Neural crest cell (in vitro differentiated cells): ENCODE measurements around the gene PHKB. TPM values are rescaled to one million over a fixed set of nuclear protein-coding genes. Genes with fewer than 3 reads are reported as not detected.

ENCODE experiments used
- DNase-seq: peaks from one replicate; pipeline ENCODE4 v3.0.0; 2021; ENCODE audit warnings: low read depth, mixed read lengths, low spot score
- H3K27ac Mint-ChIP-seq: one replicate; pipeline ENCODE4 v1.8.0; 2021; ENCODE audit warnings: mild to moderate bottlenecking, mixed read lengths; ENCODE audit not compliant: unreplicated experiment
- H3K27me3 Mint-ChIP-seq: 2 replicates; pipeline ENCODE4 v1.8.0; 2021; ENCODE audit warnings: low read depth, mild to moderate bottlenecking, mixed read lengths
- H3K36me3 Mint-ChIP-seq: 2 replicates; pipeline ENCODE4 v1.8.0; 2021; ENCODE audit warnings: low read depth, mild to moderate bottlenecking, mixed read lengths
- H3K4me1 Mint-ChIP-seq: 2 replicates; pipeline ENCODE4 v1.8.0; 2021; ENCODE audit warnings: mixed read lengths
- H3K4me3 Mint-ChIP-seq: one replicate; pipeline ENCODE4 v1.8.0; 2021; ENCODE audit warnings: mild to moderate bottlenecking, mixed read lengths
- H3K9me3 Mint-ChIP-seq: 2 replicates; pipeline ENCODE4 v1.8.0; 2021; ENCODE audit warnings: mixed read lengths
- total RNA-seq: library from RNA; stranded (reverse); gene quantifications from 2 replicates; pipeline ENCODE4 v1.2.1, GENCODE V29; 2021
- TF ChIP-seq, protein P1 (sequence below): fragments of 200-600 bp; sonication (generic); conservative IDR thresholded peaks from 2 replicates; pipeline ENCODE4 v1.5.0; 2021; ENCODE audit warnings: antibody characterized with exemption, mild to moderate bottlenecking

Gene PHKB
- total RNA-seq, 1 donor from 2014 or later, result 61.2 TPM

DNA sequence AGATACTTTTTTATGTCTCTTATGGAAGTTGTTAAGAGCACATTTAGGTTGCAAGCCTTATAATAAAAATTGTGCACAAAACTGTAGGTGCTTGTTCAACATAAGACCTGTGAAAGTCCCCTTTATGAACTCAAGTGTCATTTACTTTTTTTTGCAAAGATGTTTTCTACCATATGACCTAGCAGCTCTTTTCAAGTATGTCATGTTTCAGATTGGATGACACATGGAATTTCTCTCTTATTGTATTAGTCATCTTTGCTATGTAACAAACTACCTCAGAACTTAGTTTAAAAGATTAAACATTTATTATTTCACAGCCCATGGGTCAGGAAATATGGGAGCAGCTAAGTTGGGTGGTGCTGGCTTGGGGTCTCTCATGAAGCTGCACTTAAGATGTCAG lies 57.9 kb downstream of the PHKB start:
- TF ChIP-seq, protein P1, sequence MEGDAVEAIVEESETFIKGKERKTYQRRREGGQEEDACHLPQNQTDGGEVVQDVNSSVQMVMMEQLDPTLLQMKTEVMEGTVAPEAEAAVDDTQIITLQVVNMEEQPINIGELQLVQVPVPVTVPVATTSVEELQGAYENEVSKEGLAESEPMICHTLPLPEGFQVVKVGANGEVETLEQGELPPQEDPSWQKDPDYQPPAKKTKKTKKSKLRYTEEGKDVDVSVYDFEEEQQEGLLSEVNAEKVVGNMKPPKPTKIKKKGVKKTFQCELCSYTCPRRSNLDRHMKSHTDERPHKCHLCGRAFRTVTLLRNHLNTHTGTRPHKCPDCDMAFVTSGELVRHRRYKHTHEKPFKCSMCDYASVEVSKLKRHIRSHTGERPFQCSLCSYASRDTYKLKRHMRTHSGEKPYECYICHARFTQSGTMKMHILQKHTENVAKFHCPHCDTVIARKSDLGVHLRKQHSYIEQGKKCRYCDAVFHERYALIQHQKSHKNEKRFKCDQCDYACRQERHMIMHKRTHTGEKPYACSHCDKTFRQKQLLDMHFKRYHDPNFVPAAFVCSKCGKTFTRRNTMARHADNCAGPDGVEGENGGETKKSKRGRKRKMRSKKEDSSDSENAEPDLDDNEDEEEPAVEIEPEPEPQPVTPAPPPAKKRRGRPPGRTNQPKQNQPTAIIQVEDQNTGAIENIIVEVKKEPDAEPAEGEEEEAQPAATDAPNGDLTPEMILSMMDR, result no peak
- no peak for DNase-seq
- Mint-ChIP-seq H3K36me3 (peaks cover 13% of the 10 kb centered on the region), H3K4me3 (no peak overlapping the region), H3K27ac (no peak overlapping the region), H3K4me1 (peaks cover 2% of the 10 kb centered on the region), H3K27me3 (no peaks in the 10 kb centered on the region), H3K9me3 (peaks cover 3% of the 10 kb centered on the region)

DNA sequence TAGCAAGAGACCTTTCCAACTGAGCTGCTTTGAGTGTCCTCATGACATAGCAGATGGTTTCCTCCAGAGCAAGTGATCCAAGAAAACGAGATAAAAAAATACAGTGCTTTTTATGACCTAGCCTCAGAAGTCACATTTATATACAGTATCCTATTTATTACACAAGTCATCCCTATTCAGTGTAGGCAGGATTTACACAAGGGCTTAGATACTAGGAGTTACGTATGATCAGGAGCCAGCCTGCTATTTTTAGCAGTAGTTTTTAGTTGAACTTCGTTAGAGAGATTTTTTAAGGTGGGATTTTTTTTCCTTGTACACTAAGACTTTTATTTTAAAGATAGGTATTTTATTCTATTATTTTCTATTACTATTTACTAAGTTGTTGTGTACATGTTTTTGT lies 58.4 kb downstream of the PHKB start:
- peaks cover 4% of the 10 kb centered on the region for H3K9me3 Mint-ChIP-seq
- no peaks in the 10 kb centered on the region for H3K27me3 Mint-ChIP-seq
- H3K4me3 Mint-ChIP-seq, result no peak overlapping the region
- DNase-seq, result no peak
- H3K27ac Mint-ChIP-seq, result no peak overlapping the region
- H3K4me1 Mint-ChIP-seq, result peaks cover 4% of the 10 kb centered on the region
- TF ChIP-seq, protein P1, result no peak
- H3K36me3 Mint-ChIP-seq, result peaks cover 15% of the 10 kb centered on the region

DNA sequence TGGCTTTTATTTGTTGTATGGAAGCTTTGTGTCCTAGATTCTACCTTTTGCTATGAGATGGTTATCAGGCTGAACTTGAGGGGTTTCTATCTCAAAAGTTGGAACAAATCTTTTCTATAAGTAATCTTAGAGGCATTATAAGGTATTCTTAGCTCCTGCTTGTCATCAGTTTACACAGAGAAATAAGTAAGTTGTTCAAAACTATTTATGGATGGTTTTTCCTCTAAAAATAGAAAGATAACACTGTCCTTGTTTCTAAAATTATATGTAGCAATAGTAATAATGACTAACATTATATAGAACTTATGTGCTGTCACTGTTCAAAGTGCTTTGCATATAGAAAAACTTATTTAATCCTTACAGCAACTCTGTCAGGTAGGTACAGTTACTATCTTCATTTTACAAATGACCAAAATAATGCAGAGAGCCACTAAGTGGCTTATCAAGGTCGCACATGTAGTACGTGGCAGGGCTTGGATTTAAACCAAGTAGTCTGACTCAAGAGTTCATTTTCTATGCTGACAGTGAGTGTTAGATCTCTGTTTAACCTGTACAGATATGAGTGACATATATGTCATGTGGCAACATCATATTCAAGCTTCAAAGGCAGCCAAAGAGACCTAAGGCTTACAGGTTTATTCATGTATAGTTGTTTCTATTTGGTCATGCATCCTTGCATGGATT lies 59.0 kb downstream of the PHKB start:
- peaks cover 4% of the 10 kb centered on the region for H3K9me3 Mint-ChIP-seq
- no peaks in the 10 kb centered on the region for H3K27me3 Mint-ChIP-seq
- TF ChIP-seq, protein P1, result no peak
- H3K4me1 Mint-ChIP-seq, result peaks cover 4% of the 10 kb centered on the region
- no peak overlapping the region for H3K4me3 Mint-ChIP-seq
- H3K36me3 Mint-ChIP-seq, result peaks cover 15% of the 10 kb centered on the region
- no peak overlapping the region for H3K27ac Mint-ChIP-seq
- no peak for DNase-seq

DNA sequence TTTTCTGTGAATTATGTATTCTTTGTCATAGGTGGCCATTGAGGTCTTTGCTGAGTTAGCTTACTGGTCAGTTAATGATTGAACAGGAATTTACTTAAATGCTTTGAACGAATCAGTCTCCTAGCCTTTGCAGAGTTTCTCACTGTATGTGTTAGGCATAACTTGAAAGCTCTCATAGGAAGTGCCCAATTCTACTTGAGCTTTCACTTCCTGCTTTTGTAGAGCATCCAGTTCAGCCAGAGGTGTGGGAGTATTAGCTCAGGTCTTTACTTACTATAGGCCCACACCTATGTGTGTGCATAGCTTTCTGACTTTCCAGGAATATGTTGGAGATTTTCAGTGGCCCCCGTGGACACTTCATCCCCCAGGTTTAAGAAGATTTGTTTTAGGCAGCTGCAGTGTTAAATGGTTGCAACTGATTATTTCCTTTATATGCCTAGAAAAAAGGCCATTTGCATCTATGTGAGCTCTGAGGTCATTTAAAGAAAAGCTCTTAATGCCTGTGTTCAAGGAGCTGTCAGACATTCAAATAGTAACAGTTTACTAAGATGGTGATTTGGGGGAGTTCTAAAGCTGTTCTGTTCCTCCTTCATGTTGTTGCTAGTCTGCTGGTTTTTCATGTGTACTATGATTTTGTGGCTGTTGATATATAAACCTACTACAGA lies 62.3 kb downstream of the PHKB start:
- H3K9me3 Mint-ChIP-seq, result peaks cover 7% of the 10 kb centered on the region
- H3K4me3 Mint-ChIP-seq, result no peak overlapping the region
- H3K27ac Mint-ChIP-seq, result peak overlapping the region; percentile 81
- H3K4me1 Mint-ChIP-seq, result peaks cover 4% of the 10 kb centered on the region
- no peak for DNase-seq
- H3K36me3 Mint-ChIP-seq, result peaks cover 20% of the 10 kb centered on the region
- TF ChIP-seq, protein P1, result no peak
- no peaks in the 10 kb centered on the region for H3K27me3 Mint-ChIP-seq

DNA sequence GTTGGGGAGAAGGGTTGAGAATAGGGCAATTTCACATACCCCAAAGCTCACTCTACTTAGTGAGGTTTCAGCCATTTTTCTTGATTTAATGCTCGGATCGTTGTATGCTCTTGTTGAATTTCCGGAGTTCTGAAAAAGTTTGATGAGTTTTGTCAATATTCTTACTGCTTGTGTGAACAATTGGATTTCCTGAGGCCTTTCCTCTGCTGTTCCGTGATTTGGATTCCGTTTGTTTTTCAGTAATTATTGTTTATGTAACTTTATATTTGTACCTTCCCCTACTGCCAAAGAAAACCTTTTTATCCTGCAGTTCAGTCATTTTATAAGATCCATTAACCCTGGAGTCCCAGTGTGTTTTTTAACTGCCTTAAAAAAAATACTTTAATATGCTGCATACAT lies 62.9 kb downstream of the PHKB start:
- TF ChIP-seq, protein P1, result no peak
- H3K27me3 Mint-ChIP-seq, result no peaks in the 10 kb centered on the region
- peaks cover 7% of the 10 kb centered on the region for H3K9me3 Mint-ChIP-seq
- H3K36me3 Mint-ChIP-seq, result peaks cover 20% of the 10 kb centered on the region
- no peak overlapping the region for H3K4me3 Mint-ChIP-seq
- H3K4me1 Mint-ChIP-seq, result peaks cover 4% of the 10 kb centered on the region
- no peak for DNase-seq
- H3K27ac Mint-ChIP-seq, result peak overlapping the region; percentile 81
